HCT116 (cell line): ENCODE measurements around the gene ZFR2. TPM values are rescaled to one million over a fixed set of nuclear protein-coding genes. Genes with fewer than 3 reads are reported as not detected.

Experiments
- total RNA-seq: library from RNA; stranded (reverse); gene quantifications from one replicate; pipeline ENCODE4 v1.2.1, GENCODE V29; 2021; ENCODE audit not compliant: unreplicated experiment

The ZFR2 gene
- total RNA-seq, 1 experiment from 2014 or later: 0.34 TPM

Other genes starting within 250 kb of the ZFR2 start
- 33.2 TPM for gene CACTIN, start 242.2 kb downstream of the ZFR2 start, total RNA-seq
- 26.9 TPM for gene PIP5K1C, start 168.6 kb downstream of the ZFR2 start, total RNA-seq
- 69.6 TPM for gene TJP3, start 160.7 kb downstream of the ZFR2 start, total RNA-seq
- 29.5 TPM for gene APBA3, start 107.3 kb downstream of the ZFR2 start, total RNA-seq
- gene MRPL54, start 106.4 kb downstream of the ZFR2 start, total RNA-seq: 67.1 TPM
- gene RAX2, start 96.8 kb downstream of the ZFR2 start, total RNA-seq: not detected
- gene MATK, start 82.7 kb downstream of the ZFR2 start, total RNA-seq: not detected
- gene ATCAY, start 11.6 kb upstream of the ZFR2 start, total RNA-seq: not detected
- gene NMRK2, start 64.0 kb upstream of the ZFR2 start, total RNA-seq: not detected
- gene DAPK3, start 102.1 kb upstream of the ZFR2 start, total RNA-seq: 54.8 TPM
- 3,796 TPM for gene EEF2, start 116.4 kb upstream of the ZFR2 start, total RNA-seq
- 28.4 TPM for gene PIAS4, start 138.7 kb upstream of the ZFR2 start, total RNA-seq
- 49.5 TPM for gene ZBTB7A, start 197.9 kb upstream of the ZFR2 start, total RNA-seq